IMR-90 (cell line): Measurements from ENCODE around the gene PNMA6E. TPM values are rescaled to one million over a fixed set of nuclear protein-coding genes. Genes with fewer than 3 reads are reported as not detected.

Experiments used
- ATAC-seq: fragments of 200-7000 bp; cut with Tn5 transposase; 2 replicates; pipeline ENCODE4 v1.9.1; 2020; ENCODE audit warnings: low read depth, mild to moderate bottlenecking, moderate library complexity
- BruUV-seq: library from RNA; stranded (reverse); fragments of 400-500 nt; replicated peaks from 2 replicates; lab custom pipeline; 2021; lab: Mats Ljungman, UMichigan
- CTCF ChIA-PET: fragments of 300-600 bp; formaldehyde crosslinking; extraction: SDS; loops from one replicate; lab custom pipeline; 2021; ENCODE audit warnings: antibody characterized with exemption; lab: Yijun Ruan, JAX
- POLR2A ChIA-PET: fragments of 300-600 bp; sonication (Branson Sonifier 250); formaldehyde crosslinking; loops from one replicate; lab custom pipeline; 2022; ENCODE audit warnings: antibody characterized with exemption; ENCODE audit not compliant: unreplicated experiment; lab: Charles Lee
- DNase-seq: peaks from one replicate; pipeline ENCODE4 v3.0.0; 2013
- H2AFZ ChIP-seq: replicated peaks from 2 replicates; pipeline ENCODE3; 2013; ENCODE audit warnings: low read length, mild to moderate bottlenecking; ENCODE audit not compliant: poor library complexity
- H2AK5ac ChIP-seq: 2 replicates; pipeline ENCODE4 v1.6.1; 2013; ENCODE audit warnings: low read depth, low read length, inconsistent platforms
- H2AK9ac ChIP-seq: replicated peaks from 2 replicates; pipeline ENCODE3; 2013; ENCODE audit warnings: mild to moderate bottlenecking, low read depth, low read length, moderate library complexity; ENCODE audit not compliant: poor library complexity
- H2BK120ac ChIP-seq: 2 replicates; pipeline ENCODE4 v1.6.1; 2013; ENCODE audit warnings: low read depth, low read length, inconsistent platforms
- H2BK15ac ChIP-seq: 3 replicates; pipeline ENCODE4 v1.6.1; 2013; ENCODE audit warnings: low read depth, low read length, inconsistent platforms
- H2BK20ac ChIP-seq: 2 replicates; pipeline ENCODE4 v1.6.1; 2013; ENCODE audit warnings: low read depth, mild to moderate bottlenecking, inconsistent platforms, low read length, moderate library complexity
- H2BK5ac ChIP-seq: 2 replicates; pipeline ENCODE4 v1.6.1; 2013; ENCODE audit warnings: mild to moderate bottlenecking, low read depth, low read length, inconsistent platforms; ENCODE audit not compliant: poor library complexity, severe bottlenecking
- H3K14ac ChIP-seq: replicated peaks from 2 replicates; pipeline ENCODE4 v1.6.1; 2013; ENCODE audit warnings: low read depth, low read length, inconsistent platforms
- H3K18ac ChIP-seq: 2 replicates; pipeline ENCODE4 v1.6.1; 2013; ENCODE audit warnings: low read depth, low read length, control low read depth
- H3K23ac ChIP-seq: 2 replicates; pipeline ENCODE4 v1.6.1; 2013; ENCODE audit warnings: low read depth, low read length, inconsistent platforms
- H3K27ac ChIP-seq: 2 replicates; pipeline ENCODE4 v1.5.1; 2013; ENCODE audit warnings: mild to moderate bottlenecking, control low read depth, low read length; ENCODE audit not compliant: insufficient read depth
- H3K27me3 ChIP-seq: 2 replicates; pipeline ENCODE4 v1.6.1; 2013; ENCODE audit warnings: low read length; ENCODE audit not compliant: control insufficient read depth, insufficient read depth
- H3K36me3 ChIP-seq: 2 replicates; pipeline ENCODE4 v1.6.1; 2013; ENCODE audit warnings: low read length, mixed read lengths; ENCODE audit not compliant: control insufficient read depth, insufficient read depth
- H3K4ac ChIP-seq: 2 replicates; pipeline ENCODE4 v1.6.1; 2013; ENCODE audit warnings: low read depth, low read length, inconsistent platforms
- H3K4me1 ChIP-seq: 2 replicates; pipeline ENCODE4 v1.6.1; 2013; ENCODE audit warnings: low read length, mixed read lengths; ENCODE audit not compliant: control insufficient read depth, insufficient read depth
- H3K4me2 ChIP-seq: 2 replicates; pipeline ENCODE4 v1.6.1; 2013; ENCODE audit warnings: low read depth, mild to moderate bottlenecking, control low read depth, low read length, moderate library complexity
- H3K4me3 ChIP-seq: 2 replicates; pipeline ENCODE4 v1.5.1; 2013; ENCODE audit warnings: low read depth, mild to moderate bottlenecking, control low read depth, low read length, moderate library complexity; ENCODE audit not compliant: insufficient read depth
- H3K56ac ChIP-seq: 2 replicates; pipeline ENCODE4 v1.6.1; 2013; ENCODE audit warnings: low read length, inconsistent platforms; ENCODE audit not compliant: insufficient read depth; ENCODE audit errors: extremely low read depth
- H3K79me1 ChIP-seq, 2 experiments: 2 replicates each; pipeline ENCODE4 v1.6.1; 2013; ENCODE audit warnings: low read length in 2 of 2, inconsistent platforms in 1 of 2, low read depth in 1 of 2
- H3K9ac ChIP-seq: 2 replicates; pipeline ENCODE4 v1.6.1; 2013; ENCODE audit warnings: low read depth, low read length, control low read depth
- H3K9me1 ChIP-seq: 2 replicates; pipeline ENCODE4 v1.6.1; 2013; ENCODE audit warnings: low read length, inconsistent platforms; ENCODE audit not compliant: insufficient read depth
- H3K9me3 ChIP-seq: 2 replicates; pipeline ENCODE4 v1.6.1; 2013; ENCODE audit warnings: low read length; ENCODE audit not compliant: control insufficient read depth, insufficient read depth
- H4K20me1 ChIP-seq: 2 replicates; pipeline ENCODE4 v1.6.1; 2013; ENCODE audit warnings: low read length, inconsistent platforms; ENCODE audit not compliant: insufficient read depth
- H4K5ac ChIP-seq: 2 replicates; pipeline ENCODE4 v1.6.1; 2013; ENCODE audit warnings: mild to moderate bottlenecking, low read depth, low read length, control low read depth
- H4K8ac ChIP-seq, 2 experiments: 2 replicates each; pipeline ENCODE4 v1.6.1; 2013; ENCODE audit warnings: low read depth in 2 of 2, low read length in 2 of 2, control low read depth in 1 of 2, inconsistent platforms in 1 of 2
- H4K91ac ChIP-seq: 2 replicates; pipeline ENCODE4 v1.6.1; 2013; ENCODE audit warnings: low read depth, low read length, inconsistent platforms; ENCODE audit not compliant: insufficient read depth
- CEBPB ChIP-seq: IDR thresholded peaks from 2 replicates; pipeline ENCODE4 v1.6.1; 2012; ENCODE audit warnings: low read depth, low read length, improper control_type of control experiment
- CHD1 ChIP-seq: IDR thresholded peaks from 2 replicates; pipeline ENCODE4 v1.6.1; 2012; ENCODE audit warnings: low read depth, low read length, improper control_type of control experiment
- FOS ChIP-seq: fragments of 150-350 bp; IDR thresholded peaks from 2 replicates; pipeline ENCODE4 v1.6.1; 2016; ENCODE audit warnings: low read depth, low read length
- MAFK ChIP-seq: IDR thresholded peaks from 2 replicates; pipeline ENCODE4 v1.6.1; 2012; ENCODE audit warnings: low read depth, low read length, improper control_type of control experiment
- MXI1 ChIP-seq: IDR thresholded peaks from 2 replicates; pipeline ENCODE4 v1.6.1; 2012; ENCODE audit warnings: low read depth, mild to moderate bottlenecking, low read length, moderate library complexity, borderline replicate concordance
- NFE2L2 ChIP-seq: fragments of 150-350 bp; IDR thresholded peaks from 2 replicates; pipeline ENCODE4 v1.6.1; 2016; ENCODE audit warnings: low read depth, mild to moderate bottlenecking, low read length
- POLR2A ChIP-seq: IDR thresholded peaks from 2 replicates; pipeline ENCODE4 v1.6.1; 2012; ENCODE audit warnings: mild to moderate bottlenecking, low read depth, low read length
- RCOR1 ChIP-seq: IDR thresholded peaks from 2 replicates; pipeline ENCODE4 v1.6.1; 2012; ENCODE audit warnings: mild to moderate bottlenecking, low read length, improper control_type of control experiment; ENCODE audit not compliant: insufficient replicate concordance
- SMC3 ChIP-seq: fragments of 150-350 bp; IDR thresholded peaks from 2 replicates; pipeline ENCODE4 v1.6.1; 2016; ENCODE audit warnings: low read depth, mild to moderate bottlenecking, antibody characterized with exemption, low read length, moderate library complexity
- WGBS, 2 experiments: methylation state at CpG; one replicate each; pipeline versions ENCODE4 v1.1.5 to v1.1.7; 2013; ENCODE audit warnings: missing lambda C conversion rate in 2 of 2; ENCODE audit not compliant: insufficient read length in 1 of 2; ENCODE audit errors: extremely low coverage in 2 of 2; 5-methylcytosine and 5-hydroxymethylcytosine counted together
- dilution Hi-C: fragments of 300-500 bp; cut with HindIII; formaldehyde crosslinking; loops from one replicate; pipeline ENCODE4 v1.14.3; 2018; ENCODE audit warnings: low sequenced_read_pairs; ENCODE audit not compliant: unreplicated experiment
- in situ Hi-C: fragments of 300-500 bp; cut with MboI; formaldehyde crosslinking; loops from 3 replicates; pipeline ENCODE4 v1.14.3; 2019; ENCODE audit warnings: low sequenced_read_pairs, inconsistent platforms, mixed read lengths
- intact Hi-C: fragments of 100-400 bp; cut with micrococcal nuclease; formaldehyde crosslinking; loops from 2 replicates; pipeline ENCODE4 v1.10.0; 2022
- polyA plus RNA-seq, 3 experiments: library from polyadenylated mRNA; depleted of rRNA; stranded (reverse); fragments of >200 nt; gene quantifications; 2 replicates each; pipeline ENCODE4 v1.2.3, GENCODE V29; 2012; ENCODE audit warnings: low replicate concordance in 1 of 3
- total RNA-seq: library from RNA; depleted of rRNA; stranded (reverse); fragments of >200 nt; gene quantifications from 2 replicates; pipeline ENCODE4 v1.2.3, GENCODE V29; 2012
- TF ChIP-seq, protein P1 (sequence below): conservative IDR thresholded peaks from 2 replicates; pipeline ENCODE4 v1.5.1; 2012; ENCODE audit warnings: mild to moderate bottlenecking, low read depth, low read length, improper control_type of control experiment
- TF ChIP-seq, protein P2 (sequence below): fragments of 150-350 bp; IDR thresholded peaks from 2 replicates; pipeline ENCODE4 v1.6.1; 2016; ENCODE audit warnings: low read depth, mild to moderate bottlenecking, low read length, moderate library complexity, borderline replicate concordance
- TF ChIP-seq, protein P3 (sequence below): fragments of 150-350 bp; IDR thresholded peaks from 2 replicates; pipeline ENCODE4 v1.6.1; 2017; ENCODE audit warnings: mild to moderate bottlenecking, antibody characterized with exemption, low read length, low read depth

Gene PNMA6E
- total and polyA plus RNA-seq, 2 of the 4 experiments (the other 2 are of a cell fraction): not detected

DNA sequence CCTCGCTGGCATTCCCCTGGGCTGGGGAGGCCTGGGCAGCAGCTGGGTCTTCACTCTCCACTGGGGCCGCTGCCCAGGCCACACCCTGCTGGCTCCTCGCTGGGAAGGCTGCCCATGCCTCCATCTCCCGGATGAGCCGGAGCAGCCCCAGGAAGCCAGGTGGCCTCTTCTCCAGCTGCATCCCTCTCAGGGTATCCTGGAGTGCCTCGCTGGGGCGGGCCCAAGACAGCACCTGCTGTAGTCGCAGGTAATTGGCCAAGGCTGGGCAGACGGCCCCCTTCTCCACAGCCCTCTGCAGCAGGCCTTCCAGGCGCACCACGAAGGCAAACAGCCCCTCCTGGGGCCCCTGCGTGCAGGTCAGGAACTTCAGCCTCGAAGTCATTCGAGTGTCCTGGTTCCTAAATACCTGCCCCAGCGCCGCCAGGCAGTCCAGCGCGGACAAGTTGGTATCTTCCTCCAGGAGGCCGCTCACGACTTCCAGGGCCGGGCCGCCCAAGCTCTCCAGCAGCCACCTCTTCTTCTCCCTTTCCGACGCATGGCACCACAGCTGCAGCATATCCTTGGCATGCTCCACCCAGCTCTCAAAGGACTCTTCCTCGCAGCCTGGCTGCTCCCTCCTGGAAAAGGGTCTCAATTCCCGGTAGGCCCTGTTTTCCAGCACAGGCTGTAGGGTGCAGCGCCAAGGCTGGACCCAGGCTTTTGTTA lies 3.7 kb downstream of the PNMA6E start:
- H2BK20ac ChIP-seq: no peak overlapping the region
- no peak overlapping the region for H4K91ac ChIP-seq
- no peak overlapping the region for H3K56ac ChIP-seq
- H3K27me3 ChIP-seq: peaks cover 9% of the 10 kb centered on the region; the same call in 1 of the 2 replicates
- no peak overlapping the region for H2BK5ac ChIP-seq
- no peak overlapping the region for H2AFZ ChIP-seq
- H4K20me1 ChIP-seq: no peaks in the 10 kb centered on the region
- no peak overlapping the region for H3K4me2 ChIP-seq
- H3K36me3 ChIP-seq: no peaks in the 10 kb centered on the region
- H3K9me3 ChIP-seq: peaks cover 3% of the 10 kb centered on the region; the same call in 1 of the 2 replicates
- POLR2A ChIA-PET: no interaction called here
- dilution Hi-C loops: no loop called here
- no peak overlapping the region for H3K4ac ChIP-seq
- no TSS peak for BruUV-seq
- no peak overlapping the region for H3K27ac ChIP-seq
- WGBS, 2 experiments: 71% methylated on average over 18 of the region's 27 CpGs; no CpG with 5 or more reads in 1 of the 2 experiments
- no peaks in the 10 kb centered on the region for H3K4me1 ChIP-seq
- DNase-seq (no peak), ATAC-seq (no peak)
- intact Hi-C loops: no loop called here
- H2AK9ac ChIP-seq: no peak overlapping the region
- no peak overlapping the region for H2BK15ac ChIP-seq
- H3K9me1 ChIP-seq: no peaks in the 10 kb centered on the region
- no peak overlapping the region for H3K14ac ChIP-seq
- in situ Hi-C loops: no loop called here
- no peak overlapping the region for H3K23ac ChIP-seq
- no peaks in the 10 kb centered on the region for H3K79me1 ChIP-seq
- no peak overlapping the region for H2BK120ac ChIP-seq
- no peak overlapping the region for H3K4me3 ChIP-seq
- CTCF ChIA-PET: no interaction called here
- H2AK5ac ChIP-seq: no peak overlapping the region
- no peak overlapping the region for H3K18ac ChIP-seq
- H4K5ac ChIP-seq: no peak overlapping the region
- no peak overlapping the region for H4K8ac ChIP-seq
- H3K9ac ChIP-seq: no peak overlapping the region
- TF ChIP-seq MXI1: no peak
- TF ChIP-seq, protein P1, sequence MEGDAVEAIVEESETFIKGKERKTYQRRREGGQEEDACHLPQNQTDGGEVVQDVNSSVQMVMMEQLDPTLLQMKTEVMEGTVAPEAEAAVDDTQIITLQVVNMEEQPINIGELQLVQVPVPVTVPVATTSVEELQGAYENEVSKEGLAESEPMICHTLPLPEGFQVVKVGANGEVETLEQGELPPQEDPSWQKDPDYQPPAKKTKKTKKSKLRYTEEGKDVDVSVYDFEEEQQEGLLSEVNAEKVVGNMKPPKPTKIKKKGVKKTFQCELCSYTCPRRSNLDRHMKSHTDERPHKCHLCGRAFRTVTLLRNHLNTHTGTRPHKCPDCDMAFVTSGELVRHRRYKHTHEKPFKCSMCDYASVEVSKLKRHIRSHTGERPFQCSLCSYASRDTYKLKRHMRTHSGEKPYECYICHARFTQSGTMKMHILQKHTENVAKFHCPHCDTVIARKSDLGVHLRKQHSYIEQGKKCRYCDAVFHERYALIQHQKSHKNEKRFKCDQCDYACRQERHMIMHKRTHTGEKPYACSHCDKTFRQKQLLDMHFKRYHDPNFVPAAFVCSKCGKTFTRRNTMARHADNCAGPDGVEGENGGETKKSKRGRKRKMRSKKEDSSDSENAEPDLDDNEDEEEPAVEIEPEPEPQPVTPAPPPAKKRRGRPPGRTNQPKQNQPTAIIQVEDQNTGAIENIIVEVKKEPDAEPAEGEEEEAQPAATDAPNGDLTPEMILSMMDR: no peak
- TF ChIP-seq CEBPB: no peak
- no peak for TF ChIP-seq POLR2A
- TF ChIP-seq, protein P2, sequence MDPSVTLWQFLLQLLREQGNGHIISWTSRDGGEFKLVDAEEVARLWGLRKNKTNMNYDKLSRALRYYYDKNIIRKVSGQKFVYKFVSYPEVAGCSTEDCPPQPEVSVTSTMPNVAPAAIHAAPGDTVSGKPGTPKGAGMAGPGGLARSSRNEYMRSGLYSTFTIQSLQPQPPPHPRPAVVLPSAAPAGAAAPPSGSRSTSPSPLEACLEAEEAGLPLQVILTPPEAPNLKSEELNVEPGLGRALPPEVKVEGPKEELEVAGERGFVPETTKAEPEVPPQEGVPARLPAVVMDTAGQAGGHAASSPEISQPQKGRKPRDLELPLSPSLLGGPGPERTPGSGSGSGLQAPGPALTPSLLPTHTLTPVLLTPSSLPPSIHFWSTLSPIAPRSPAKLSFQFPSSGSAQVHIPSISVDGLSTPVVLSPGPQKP: no peak
- no peak for TF ChIP-seq RCOR1
- no peak for TF ChIP-seq CHD1
- TF ChIP-seq, protein P3, sequence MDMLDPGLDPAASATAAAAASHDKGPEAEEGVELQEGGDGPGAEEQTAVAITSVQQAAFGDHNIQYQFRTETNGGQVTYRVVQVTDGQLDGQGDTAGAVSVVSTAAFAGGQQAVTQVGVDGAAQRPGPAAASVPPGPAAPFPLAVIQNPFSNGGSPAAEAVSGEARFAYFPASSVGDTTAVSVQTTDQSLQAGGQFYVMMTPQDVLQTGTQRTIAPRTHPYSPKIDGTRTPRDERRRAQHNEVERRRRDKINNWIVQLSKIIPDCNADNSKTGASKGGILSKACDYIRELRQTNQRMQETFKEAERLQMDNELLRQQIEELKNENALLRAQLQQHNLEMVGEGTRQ: no peak
- no peak for TF ChIP-seq FOS
- no peak for TF ChIP-seq SMC3
- TF ChIP-seq NFE2L2: no peak
- no peak for TF ChIP-seq MAFK
